Caki2 (cell line): ENCODE data around the gene GAS1. TPM values are rescaled to one million over a fixed set of nuclear protein-coding genes. Genes with fewer than 3 reads are reported as not detected.

Experiments used
- DNase-seq: peaks from one replicate; pipeline ENCODE4 v3.0.0-alpha.2; 2015; ENCODE audit warnings: low read depth
- in situ Hi-C: cut with HindIII; loops from 2 replicates; pipeline ENCODE4 v1.10.0; 2016; ENCODE audit warnings: low sequenced_read_pairs, low pct_unique_long_range_greater_than_20kb, mixed read lengths
- total RNA-seq: library from RNA; depleted of rRNA; stranded (reverse); fragments of >200 nt; shearing (Covaris generic); gene quantifications from 2 replicates; pipeline ENCODE4 v1.2.3, GENCODE V29; 2014; ENCODE audit warnings: low replicate concordance

Gene GAS1
- total RNA-seq, 1 experiment from 2014 or later, result 6.5 TPM

DNA sequence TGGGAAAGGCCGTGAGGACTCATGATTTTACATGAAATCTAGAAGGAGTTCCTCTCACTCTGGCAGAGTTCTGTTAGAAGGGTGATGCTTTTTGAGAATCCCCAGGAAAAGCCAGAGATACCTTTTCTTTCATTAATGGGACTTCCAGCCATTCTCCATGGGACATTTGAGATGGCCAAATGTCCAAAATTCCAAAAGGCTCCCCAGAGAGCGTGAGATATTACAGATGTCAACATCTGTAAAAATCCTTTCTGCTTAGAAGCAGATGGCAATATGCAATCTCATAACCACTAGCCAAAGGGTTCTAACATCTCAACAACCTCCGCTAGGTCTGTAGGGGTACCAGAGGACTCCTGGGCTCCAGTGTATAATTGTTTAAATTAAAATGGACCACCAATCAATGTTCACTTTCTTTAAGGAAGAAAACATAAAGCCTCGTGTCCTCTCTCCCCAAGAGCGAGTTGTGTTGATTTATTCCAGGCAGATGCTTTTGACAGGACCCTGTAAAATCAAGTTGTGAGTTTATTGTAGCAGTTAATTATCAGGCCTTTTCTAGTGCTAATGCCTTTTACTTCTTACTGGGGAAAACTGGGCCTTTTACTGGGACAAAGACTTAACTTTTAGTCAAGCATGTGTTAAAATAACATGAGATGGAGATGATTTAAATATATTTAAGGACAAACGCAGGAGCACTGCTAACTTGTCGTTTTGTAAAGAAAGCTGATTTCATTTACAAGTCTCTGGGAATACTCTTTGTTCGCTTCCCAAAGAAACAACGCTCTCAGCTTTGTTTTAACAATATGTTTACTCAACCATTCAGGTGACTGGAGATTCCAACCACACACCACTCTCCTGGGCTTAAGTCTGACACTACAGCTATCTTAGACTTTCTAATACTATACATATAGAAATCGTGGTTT, 4.8 kb downstream of the GAS1 start:
- in situ Hi-C loops, result no loop called here
- DNase-seq, result no peak

DNA sequence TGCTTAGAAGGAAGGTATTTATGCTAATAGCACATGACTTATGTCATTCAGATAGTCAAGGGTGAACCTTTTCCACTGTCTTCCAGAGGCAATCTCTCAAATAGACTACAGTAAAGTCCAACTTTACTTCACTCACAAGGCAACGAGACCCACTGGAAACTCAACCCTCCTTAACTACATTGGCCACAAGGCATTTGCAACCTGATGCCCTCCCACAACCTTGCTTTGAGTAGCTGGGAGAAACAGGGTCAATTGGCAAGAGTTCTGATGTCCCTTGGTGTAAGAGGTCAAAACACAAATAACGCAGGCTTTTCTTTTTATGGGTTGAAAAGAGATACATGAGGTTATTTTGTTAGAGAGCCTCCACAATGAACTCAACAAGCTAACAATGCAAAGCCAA, 6.1 kb downstream of the GAS1 start:
- no peak for DNase-seq

DNA sequence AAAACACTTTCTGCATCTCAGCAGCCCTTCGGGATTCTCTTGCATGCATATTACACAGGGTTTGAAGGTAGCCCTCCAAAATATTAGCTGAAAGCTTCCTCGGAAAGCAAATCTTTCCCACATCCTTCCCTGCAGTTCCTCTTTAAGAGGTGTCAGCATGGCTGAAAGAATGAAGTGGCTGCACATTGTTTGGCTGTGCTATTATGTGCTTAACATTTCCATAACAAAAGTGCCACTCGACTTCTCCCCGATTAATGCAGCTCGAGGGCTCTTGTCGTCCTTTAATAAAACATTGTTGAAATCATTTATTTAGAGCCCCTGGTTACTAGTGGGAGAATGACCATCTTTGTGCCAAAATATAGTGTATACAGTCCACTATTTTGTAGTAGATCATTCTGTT, 6.5 kb downstream of the GAS1 start:
- in situ Hi-C loops, result no loop called here

More for the DNA sequence above, 6.1 kb downstream of the GAS1 start:
- in situ Hi-C loops, result no loop called here

DNA sequence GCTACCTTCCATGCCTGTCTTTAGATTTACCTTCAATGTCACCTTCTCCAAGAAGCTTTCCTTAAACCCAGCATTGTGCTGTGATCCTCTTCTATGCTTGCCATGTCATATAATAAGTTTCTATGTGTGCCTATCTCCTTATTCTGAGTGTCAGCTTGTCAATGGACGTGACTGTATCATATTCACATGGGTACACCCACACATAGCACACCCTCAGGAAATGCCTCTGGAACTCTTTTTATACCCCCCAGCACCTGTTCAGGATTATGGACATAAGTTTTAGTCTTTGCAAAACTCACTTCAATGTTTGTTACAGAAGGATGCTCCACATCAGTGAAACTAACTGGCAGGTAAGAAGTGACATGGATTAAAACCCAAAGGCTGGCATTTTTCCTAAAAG, 7.4 kb downstream of the GAS1 start:
- in situ Hi-C loops, result no loop called here
- no peak for DNase-seq

More for the DNA sequence above, 6.5 kb downstream of the GAS1 start:
- no peak for DNase-seq

DNA sequence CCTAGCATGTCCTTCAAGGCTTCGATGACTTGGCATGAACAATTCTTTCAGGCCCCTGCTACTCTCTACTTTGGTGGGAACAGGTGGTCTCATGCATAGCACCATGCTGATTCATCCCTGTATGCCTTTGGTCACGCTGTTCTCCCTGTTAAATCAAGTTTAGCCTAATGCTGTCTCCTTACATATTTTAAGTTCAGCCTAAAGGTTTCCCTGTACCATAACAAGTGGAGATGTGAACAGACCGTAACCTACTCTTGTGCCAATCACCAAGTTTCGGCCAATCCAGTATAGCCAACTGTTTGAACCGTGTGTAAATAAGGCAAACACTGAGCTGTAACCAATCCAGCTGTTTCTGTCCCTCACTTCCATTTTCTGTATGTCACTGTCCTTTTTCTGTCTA, 8.0 kb downstream of the GAS1 start:
- in situ Hi-C loops, result no loop called here
- DNase-seq, result no peak

DNA sequence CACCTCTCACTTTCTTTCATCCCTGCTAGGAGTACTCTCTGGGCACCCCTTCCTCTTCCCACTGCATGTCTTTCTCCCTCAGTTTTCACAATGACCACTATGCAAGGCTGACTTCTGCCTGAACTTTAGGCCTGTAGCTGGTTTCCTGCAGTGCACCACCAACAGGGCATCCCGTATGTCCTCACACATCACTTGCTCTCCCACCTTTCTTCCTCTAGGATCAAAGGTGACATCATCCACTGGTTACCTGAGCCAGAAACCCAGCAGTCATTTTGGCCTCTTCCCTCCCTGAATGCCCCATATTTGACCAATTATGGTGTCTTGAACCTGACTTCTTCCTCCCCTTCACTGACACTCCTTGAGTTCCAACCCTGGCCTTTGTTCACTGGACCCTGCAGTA, 8.5 kb downstream of the GAS1 start:
- in situ Hi-C loops, result no loop called here
- no peak for DNase-seq

DNA sequence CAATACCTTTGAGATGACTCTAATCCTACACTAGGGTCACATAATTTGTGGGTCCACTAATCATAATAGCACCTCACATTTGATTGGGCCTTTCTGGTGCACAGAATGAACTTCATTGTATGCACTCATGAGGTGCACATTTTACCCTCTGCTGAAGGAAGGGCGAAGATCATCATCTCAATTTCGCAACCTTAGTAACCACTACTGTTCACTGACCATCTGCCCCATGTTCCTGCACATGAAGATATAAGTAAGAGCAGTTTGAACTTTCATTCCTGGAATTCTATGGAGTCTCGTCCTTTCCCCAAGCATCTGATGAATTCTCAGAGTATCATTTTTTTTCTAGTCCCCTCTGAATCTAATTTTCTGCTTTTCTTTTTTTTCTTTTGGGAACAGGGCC, 21.2 kb downstream of the GAS1 start:
- in situ Hi-C loops, result no loop called here

DNA sequence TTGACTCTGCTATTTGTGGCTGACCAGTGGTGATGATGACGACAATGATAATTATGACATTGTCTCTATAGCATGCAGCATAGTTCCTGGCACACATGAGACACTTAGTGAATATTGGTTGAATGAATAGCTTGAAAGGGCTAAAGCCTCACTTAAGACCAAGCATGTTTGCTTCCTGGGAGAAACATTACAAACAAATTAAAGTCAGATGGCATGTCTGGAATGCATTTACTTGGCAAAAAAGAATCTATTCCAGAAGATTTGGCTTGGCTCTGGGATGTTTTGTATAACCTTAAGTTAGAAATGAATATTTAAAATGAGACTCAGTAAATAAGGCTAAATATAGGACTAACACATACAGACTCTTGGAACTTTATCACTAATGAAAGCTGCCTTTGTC, 21.6 kb downstream of the GAS1 start:
- no peak for DNase-seq
- in situ Hi-C loops, result no loop called here

More for the DNA sequence above, 21.2 kb downstream of the GAS1 start:
- no peak for DNase-seq

DNA sequence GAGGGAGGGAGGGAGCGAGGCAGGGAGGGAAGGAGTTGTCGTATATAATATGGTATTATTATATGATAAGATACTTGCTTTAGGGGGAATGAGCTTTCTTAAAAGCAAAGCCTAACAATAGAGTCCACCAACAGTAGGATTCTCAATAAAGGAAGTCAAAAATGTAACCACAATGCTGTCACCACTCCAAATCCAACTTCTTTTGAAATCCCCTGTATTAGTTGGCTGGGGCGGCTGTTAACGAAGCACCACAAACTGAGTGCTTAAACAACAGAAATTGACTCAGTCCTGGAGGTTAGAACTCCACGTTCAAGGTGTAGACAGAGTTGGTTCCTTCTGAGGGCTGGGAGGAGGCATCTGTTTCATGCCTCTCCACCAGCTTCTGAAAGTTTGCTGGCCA, 23.1 kb downstream of the GAS1 start:
- in situ Hi-C loops, result no loop called here
- no peak for DNase-seq

DNA sequence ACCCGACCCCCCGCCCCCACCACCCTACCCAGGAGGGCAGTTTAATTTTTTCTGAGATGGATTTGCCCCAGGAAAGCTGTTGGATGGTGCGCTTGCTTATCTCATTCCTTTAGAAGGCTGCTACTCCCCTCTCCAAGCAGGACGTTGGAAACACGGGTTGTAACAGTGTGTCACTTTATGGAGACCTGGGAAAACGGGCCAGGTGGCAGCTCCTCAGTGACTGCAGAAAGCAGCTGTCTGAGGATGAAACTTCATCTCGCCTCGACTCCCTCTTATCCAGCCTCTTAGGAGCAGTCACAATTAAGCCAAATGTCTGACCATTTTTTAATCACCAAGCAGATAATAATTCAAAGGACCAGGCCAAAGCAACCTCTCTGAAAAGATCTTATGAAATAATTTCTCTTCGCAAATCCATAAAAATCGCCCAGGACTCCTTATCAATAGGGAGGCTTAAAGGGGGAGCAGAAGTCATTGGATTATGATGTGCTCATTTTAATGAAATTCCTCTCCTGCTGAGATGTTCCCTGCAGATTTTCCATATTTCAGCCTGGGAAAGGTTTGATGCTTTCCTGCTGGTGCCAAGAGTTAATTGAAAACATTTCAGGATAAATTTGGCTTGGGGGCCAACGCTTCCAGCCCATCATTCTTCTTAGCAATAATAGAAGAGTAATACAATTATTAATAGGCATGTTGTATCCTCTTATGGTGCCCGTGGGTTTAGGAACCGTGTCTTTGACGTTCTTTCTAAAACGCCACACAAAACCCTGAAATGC, 26.0 kb downstream of the GAS1 start:
- in situ Hi-C loops, result no loop called here

DNA sequence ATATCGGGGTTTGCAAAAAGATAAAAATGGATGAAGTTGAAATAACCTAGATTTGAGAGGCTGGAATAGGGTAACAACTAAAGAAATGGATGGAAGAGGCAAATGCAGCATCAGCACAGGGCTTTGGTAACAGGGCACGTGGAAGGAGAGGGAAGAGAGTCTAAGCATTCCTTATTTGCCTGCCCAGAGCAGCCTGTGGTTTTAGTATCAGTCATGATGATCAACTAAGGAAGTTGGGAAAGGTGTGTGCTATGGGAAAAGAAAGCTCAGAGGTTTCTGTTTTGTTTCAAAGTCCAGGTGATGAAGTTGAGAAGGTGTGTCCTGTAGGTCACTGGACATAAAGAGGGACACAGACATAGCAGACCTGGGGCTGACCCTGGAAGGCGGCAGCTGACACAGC, 28.8 kb downstream of the GAS1 start:
- DNase-seq, result no peak
- in situ Hi-C loops, result no loop called here

More for the DNA sequence above, 26.0 kb downstream of the GAS1 start:
- DNase-seq, result no peak

DNA sequence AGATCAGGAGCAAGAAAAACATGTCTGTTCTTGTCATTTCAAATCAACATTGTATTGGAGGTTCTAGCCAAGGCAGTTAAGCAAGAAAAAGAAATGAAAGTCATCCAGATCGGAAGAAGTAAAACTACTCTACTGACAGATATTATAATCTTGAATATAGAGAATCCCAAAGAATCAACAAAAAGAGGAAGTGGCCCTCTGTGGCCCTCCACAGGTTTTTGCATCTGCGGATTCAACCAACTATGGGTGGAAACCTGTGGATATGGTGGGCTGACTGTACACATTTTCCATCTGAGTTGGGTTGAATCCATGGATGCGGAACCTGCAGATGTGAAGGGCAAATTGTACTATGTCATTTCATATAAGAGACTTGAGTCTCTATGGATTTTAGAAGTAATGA, 35.1 kb downstream of the GAS1 start:
- no peak for DNase-seq
- in situ Hi-C loops, result no loop called here

DNA sequence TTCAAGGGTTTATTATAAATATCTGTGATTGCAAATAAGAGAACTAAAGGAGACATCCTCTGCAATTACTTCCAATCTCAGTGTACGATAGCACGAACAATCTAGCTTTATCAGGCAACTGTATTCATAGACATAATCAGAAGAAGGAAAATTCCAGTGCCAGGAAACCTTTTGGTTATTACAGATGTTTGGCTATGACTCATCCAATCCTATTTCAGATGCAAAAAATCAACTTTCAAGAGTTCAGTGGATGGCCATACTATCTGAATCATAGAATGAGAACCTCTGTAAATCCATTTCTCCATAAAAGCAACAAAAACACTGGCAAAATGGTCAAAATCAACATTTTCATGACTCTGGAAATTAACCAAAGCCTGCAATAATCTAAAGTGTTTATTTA, 37.9 kb downstream of the GAS1 start:
- DNase-seq, result no peak
- in situ Hi-C loops, result no loop called here

DNA sequence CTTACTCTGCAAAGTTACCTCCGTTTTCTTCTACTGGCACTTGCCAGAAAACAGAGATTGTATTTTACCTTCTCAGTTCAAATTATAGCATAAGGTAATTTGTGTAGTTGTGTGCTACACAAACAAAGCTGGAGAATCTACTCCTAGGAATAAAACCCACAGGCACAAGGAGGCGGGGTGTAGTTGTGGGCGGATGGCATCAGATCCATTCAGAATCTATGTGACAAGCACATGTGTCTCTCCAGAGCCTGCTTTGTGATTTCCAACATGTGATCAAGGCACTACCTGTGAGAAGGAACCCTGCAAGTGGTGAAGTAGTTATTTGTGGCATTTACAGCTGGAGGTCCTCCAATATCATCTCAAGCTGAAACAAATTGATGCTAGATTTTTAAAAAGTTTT, 39.0 kb downstream of the GAS1 start:
- DNase-seq, result no peak
- in situ Hi-C loops, result no loop called here

DNA sequence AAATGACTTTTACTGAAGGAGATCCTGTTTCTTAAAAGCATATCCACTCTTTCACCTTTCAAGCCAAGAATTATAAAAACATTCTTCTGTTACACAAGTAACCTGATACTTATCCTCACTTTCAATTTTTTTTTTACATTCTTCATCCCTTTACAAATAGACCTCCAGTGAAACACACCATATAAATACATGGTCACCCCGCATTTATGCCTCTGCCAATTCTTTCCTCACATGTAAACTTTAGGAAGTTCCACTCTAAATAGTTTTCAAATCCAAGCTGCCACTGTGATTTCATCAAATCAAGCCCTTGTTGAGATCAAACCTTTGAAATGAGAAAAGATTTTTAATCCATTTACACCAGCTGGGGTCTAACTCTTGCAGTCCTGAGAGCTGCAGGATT, 40.0 kb downstream of the GAS1 start:
- DNase-seq, result no peak
- in situ Hi-C loops, result no loop called here

DNA sequence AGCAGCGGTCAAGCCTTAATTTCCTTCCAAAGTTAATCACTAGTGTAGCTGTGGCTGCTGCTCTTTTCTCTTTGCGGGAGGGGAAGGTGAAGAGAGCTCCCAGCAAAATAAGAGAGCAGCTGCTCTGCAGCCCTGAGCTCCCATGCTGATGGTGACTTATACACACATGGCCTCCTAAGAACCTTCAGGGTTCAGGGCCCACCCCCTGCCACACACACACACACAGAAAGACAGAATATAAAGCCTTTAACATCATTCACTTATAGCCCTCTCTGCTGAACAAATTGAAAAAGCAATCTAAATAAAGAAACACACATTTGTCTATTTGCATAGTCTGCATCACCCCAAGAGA, 43.6 kb downstream of the GAS1 start:
- in situ Hi-C loops, result no loop called here
- no peak for DNase-seq

DNA sequence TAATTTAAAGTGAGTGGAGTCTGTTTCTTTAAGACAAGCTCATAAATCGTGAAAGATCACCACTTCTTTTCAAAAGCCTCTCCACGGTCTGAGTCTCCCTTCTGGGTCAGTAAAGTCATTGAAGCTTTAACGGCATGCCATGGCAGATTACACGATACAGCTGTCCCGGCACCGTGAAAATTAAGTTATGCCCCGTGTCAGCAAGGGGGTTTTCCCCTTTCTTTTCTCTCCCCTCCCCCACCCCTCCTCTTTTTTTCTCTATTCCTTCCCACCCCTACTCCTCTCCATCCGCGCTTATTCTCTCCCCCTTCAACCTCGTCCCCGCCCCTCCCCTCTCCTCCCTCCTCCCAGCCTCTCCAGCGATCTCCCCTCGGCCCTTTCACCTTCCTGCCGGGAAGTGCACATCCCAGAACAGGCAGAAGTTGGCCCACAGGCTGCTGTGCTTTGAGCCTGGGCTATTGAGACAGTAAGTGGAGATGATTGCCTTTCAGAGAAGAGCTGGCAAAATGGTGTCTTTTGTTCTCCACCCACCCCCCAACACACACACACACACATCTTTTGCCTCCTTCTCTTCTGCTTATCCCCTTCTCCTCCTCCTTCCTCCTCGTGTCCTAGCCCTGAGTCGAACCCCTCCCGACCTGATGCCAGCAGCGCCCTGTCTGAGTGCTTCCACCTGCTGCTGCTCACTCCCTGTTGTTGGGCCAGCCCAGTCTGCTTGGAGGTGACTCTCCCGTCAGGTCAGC, 44.1 kb downstream of the GAS1 start:
- in situ Hi-C loops, result no loop called here
- DNase-seq, result no peak

DNA sequence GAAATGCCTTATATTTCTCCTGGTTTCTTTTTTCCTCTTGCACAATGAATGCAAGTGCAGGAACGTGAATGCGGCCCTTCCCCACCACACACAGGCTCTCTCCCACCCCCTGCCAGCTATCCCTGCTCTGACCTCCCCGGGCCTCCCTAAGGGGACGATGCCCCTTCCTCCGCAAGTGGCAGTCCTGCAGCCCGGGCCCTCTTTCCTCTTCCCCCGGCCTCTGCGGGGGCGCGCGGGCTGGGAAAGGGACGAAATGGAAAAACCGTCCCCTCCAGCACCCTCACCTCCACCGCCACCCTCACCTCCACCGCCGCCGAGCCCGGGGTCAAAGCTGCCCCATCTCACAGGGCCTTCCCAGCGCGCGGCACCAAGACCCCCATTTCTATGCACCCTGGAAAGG, 44.7 kb downstream of the GAS1 start:
- in situ Hi-C loops, result no loop called here
- no peak for DNase-seq

DNA sequence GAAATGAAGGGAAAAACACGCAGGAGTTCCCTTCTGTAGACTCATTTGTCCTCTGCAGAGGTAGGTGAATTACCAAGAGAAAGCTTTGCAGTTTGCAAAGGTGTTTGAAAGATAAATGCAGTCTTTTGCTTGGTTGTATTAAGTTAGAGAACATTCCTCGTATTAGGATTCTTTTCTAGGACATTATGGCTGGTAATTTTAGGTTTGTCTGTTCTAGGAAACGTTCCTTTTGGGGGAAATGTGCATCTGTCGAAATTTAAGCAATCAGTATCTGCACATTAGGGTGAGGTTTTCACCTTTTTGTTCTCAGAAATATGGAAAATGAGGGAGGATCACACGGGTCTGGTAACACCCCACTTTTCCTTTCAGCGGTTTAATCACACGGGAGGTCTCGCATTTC, 45.1 kb downstream of the GAS1 start:
- DNase-seq, result no peak
- in situ Hi-C loops, result no loop called here
